Pancreas (tissue), 10 donors: Measurements from ENCODE around the gene MT1A. TPM values are rescaled to one million over a fixed set of nuclear protein-coding genes. Genes with fewer than 3 reads are reported as not detected.

Experiments
- ATAC-seq, 4 donors: fragments of 200-7000 bp; cut with Tn5 transposase; one replicate each; pipeline versions ENCODE4 v1.8.0 to v1.9.1; 2020; ENCODE audit warnings: mild to moderate bottlenecking in 4 of 4, moderate library complexity in 4 of 4
- DNase-seq, 6 donors: peaks; one replicate each; pipeline ENCODE4 v3.0.0-alpha.2; 2020
- FAIRE-seq: peaks from 2 replicates; lab custom pipeline; 2012; peaks lifted over from hg19 to GRCh38; lab: Jason Lieb, UNC
- H3K27ac ChIP-seq, 4 donors: fragments of 200-600 bp; sonication (generic); 1 replicate in 3 of 4; 2 replicates in 1 of 4; pipeline versions ENCODE4 v1.5.0 to v1.8.0; 2020
- H3K27me3 ChIP-seq, 4 donors: fragments of 200-600 bp; one replicate each; pipeline ENCODE4 v1.8.0; 2021
- H3K36me3 ChIP-seq, 3 donors: fragments of 200-600 bp; sonication (generic) in 1 of 3; one replicate each; pipeline versions ENCODE4 v1.5.0 to v1.8.0; 2020 to 2021
- H3K4me1 ChIP-seq, 3 donors: fragments of 200-600 bp; one replicate each; pipeline ENCODE4 v1.8.0; 2021
- H3K4me3 ChIP-seq, 4 donors: fragments of 200-600 bp; sonication (generic) in 2 of 4; one replicate each; pipeline versions ENCODE4 v1.5.0 to v1.8.0; 2020 to 2021
- H3K9me3 ChIP-seq, 4 donors: fragments of 200-600 bp; one replicate each; pipeline ENCODE4 v1.8.0; 2021
- WGBS, 2 donors: extraction: QIAGEN DNeasy Blood & Tissue Kit; methylation state at CpG; one replicate each; pipeline ENCODE4 v1.1.7; 2013; 5-methylcytosine and 5-hydroxymethylcytosine counted together
- intact Hi-C, 3 donors: fragments of 100-400 bp; cut with DNase I; formaldehyde crosslinking; loops; one replicate each; pipeline versions ENCODE4 v1.11.1 to v1.14.2; 2022
- polyA plus RNA-seq, 2 donors: library from polyadenylated mRNA; stranded (reverse); fragments of 200-250 nt; gene quantifications; one replicate each; pipeline ENCODE4 v1.2.3, GENCODE V29; 2013
- total RNA-seq, 6 donors: library from RNA; stranded (reverse); fragmentation: NEBNext Ultra II Directional in 4 of 6; extraction: Animal tissue kit (Norgen Biotek cat#: 25700) in 4 of 6; gene quantifications; one replicate each; pipeline versions ENCODE4 v1.2.1 to v1.2.4, GENCODE V29; 2021 to 2023
- TF ChIP-seq, protein P1 (sequence below), 4 donors: fragments of 200-600 bp; sonication (generic) in 3 of 4; IDR thresholded peaks; one replicate each; pipeline versions ENCODE4 v1.5.0 to v1.8.0; 2021; ENCODE audit warnings: antibody characterized with exemption in 4 of 4
- donor health status: healthy with polysubstance abuse.
- donor health status: DM: no; HTN: no; CAD: no; lungs with moderate emphysema.
- donor health status: DM: no; HTN: no; CAD: no.
- donor health status: control.
- donor health status: control.
- donor health status: Bipolar disorder and iron deficiency.
- donor health status: DM: yes; HTN: yes; CAD: no.
- donor health status: DM: no; HTN: no; CAD: no.
- donor health status: DM: no; HTN: no; CAD: no.
- donor health status: DM: yes; HTN: yes; CAD: no.

MT1A gene
- total RNA-seq: 1 to 10 TPM; 1.6 to 6.6 (median 4.0) TPM
- 10 to 100 TPM; 15.0 to 66.7 TPM for polyA plus RNA-seq

GRCh38 chr16:56637814-56638750 is at the start of gene MT1A:
Gene MT1A, plus strand, starts transcription at chr16:56638666. Its CDS starts 73 bp downstream, at chr16:56638739.
- no peaks in the 10 kb centered on the region for H3K9me3 ChIP-seq
- no peaks in the 10 kb centered on the region for H3K27me3 ChIP-seq
- DNase-seq (peak; percentile 79 to 90 (median 83)), FAIRE-seq (no peak), ATAC-seq (peak; percentile 83 to 90 (median 88))
- intact Hi-C loops: no loop called here
- TF ChIP-seq, protein P1, sequence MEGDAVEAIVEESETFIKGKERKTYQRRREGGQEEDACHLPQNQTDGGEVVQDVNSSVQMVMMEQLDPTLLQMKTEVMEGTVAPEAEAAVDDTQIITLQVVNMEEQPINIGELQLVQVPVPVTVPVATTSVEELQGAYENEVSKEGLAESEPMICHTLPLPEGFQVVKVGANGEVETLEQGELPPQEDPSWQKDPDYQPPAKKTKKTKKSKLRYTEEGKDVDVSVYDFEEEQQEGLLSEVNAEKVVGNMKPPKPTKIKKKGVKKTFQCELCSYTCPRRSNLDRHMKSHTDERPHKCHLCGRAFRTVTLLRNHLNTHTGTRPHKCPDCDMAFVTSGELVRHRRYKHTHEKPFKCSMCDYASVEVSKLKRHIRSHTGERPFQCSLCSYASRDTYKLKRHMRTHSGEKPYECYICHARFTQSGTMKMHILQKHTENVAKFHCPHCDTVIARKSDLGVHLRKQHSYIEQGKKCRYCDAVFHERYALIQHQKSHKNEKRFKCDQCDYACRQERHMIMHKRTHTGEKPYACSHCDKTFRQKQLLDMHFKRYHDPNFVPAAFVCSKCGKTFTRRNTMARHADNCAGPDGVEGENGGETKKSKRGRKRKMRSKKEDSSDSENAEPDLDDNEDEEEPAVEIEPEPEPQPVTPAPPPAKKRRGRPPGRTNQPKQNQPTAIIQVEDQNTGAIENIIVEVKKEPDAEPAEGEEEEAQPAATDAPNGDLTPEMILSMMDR (IDR thresholded peaks at IDR 0.05): no peak
- peak within 1 kb of the TSS; percentile 14 to 53 (median 32) for H3K4me3 ChIP-seq
- peak within 1 kb of the TSS in 1 of 4 donors; percentile 50 for H3K27ac ChIP-seq
- H3K4me1 ChIP-seq: peaks cover 0 to 10% (median 8%) of the 10 kb centered on the region in 3 donors
- WGBS, 2 donors: 14 to 25% methylated on average over 61 to 68 of the region's 68 CpGs
- no peaks in the 10 kb centered on the region for H3K36me3 ChIP-seq

- FAIRE-seq: no peak
- Histone ChIP-seq H3K27ac (no peak overlapping the region), H3K4me3 (peak overlapping the region in 2 of 4 donors; percentile 37 to 49), H3K27me3 (no peaks in the 10 kb centered on the region), H3K4me1 (peaks cover 0 to 3% (median 0%) of the 10 kb centered on the region in 3 donors), H3K36me3 (no peaks in the 10 kb centered on the region), H3K9me3 (no peaks in the 10 kb centered on the region)
- no peak for ATAC-seq
- TF ChIP-seq, protein P1 (IDR thresholded peaks at IDR 0.05): no peak
- 40% methylated on average over 9 of the region's 9 CpGs for WGBS, 2 donors
- intact Hi-C loops: loop anchor here in 1 of 3 donors (10.0 kb wide), 1 partner anchor 116 kb away; no protein-coding TSS in a partner anchor
- no peak for DNase-seq
Observed at GRCh38 chr16:56588781-56589140, 49.7 kb upstream of the MT1A start.

GRCh38 chr16:56589141-56590039 is 49.1 kb upstream of the MT1A start, which contains the start of gene MT3:
Gene MT3, plus strand, starts transcription at chr16:56589528. Its CDS starts 63 bp downstream, at chr16:56589591.
- TF ChIP-seq, protein P1 (IDR thresholded peaks at IDR 0.05): no peak
- Histone ChIP-seq H3K4me1 (peaks cover 0 to 3% (median 0%) of the 10 kb centered on the region in 3 donors), H3K27me3 (no peaks in the 10 kb centered on the region), H3K4me3 (peak within 1 kb of the TSS in 3 of 4 donors; percentile 17 to 49 (median 37)), H3K27ac (no peak within 1 kb of the TSS), H3K36me3 (no peaks in the 10 kb centered on the region), H3K9me3 (no peaks in the 10 kb centered on the region)
- peak in 3 of 4 donors; percentile 45 to 79 (median 78) for ATAC-seq
- WGBS, 2 donors: 6% methylated on average over 87 of the region's 87 CpGs
- FAIRE-seq: no peak
- DNase-seq: peak in 1 of 6 donors; percentile 69
- intact Hi-C loops: loop anchor here in 1 of 3 donors (10.0 kb wide), 1 partner anchor 115 kb away; no protein-coding TSS in a partner anchor

GRCh38 chr16:56591377-56592060 is 46.9 kb upstream of the MT1A start:
- FAIRE-seq (no peak), DNase-seq (no peak), ATAC-seq (peak in 1 of 4 donors; percentile 53)
- intact Hi-C loops: no loop called here
- no peaks in the 10 kb centered on the region for H3K9me3 ChIP-seq
- H3K4me3 ChIP-seq: no peak overlapping the region
- TF ChIP-seq, protein P1 (IDR thresholded peaks at IDR 0.05): no peak
- H3K27me3 ChIP-seq: no peaks in the 10 kb centered on the region
- WGBS, 2 donors: 53 to 56% methylated on average over 4 of the region's 4 CpGs
- H3K4me1 ChIP-seq: peaks cover 0 to 3% (median 0%) of the 10 kb centered on the region in 3 donors
- H3K27ac ChIP-seq: no peak overlapping the region
- no peaks in the 10 kb centered on the region for H3K36me3 ChIP-seq
